GM11168 (cell line): ENCODE data around the gene FPR2.
"Not testable (repeated sequence)": the region's sequence is repeated elsewhere in the genome, so short reads cannot be mapped to it uniquely, and the experiment has no call there.

Experiments used
- in situ Hi-C: fragments of 300-500 bp; cut with MboI; formaldehyde crosslinking; loops from one replicate; pipeline ENCODE4 v1.12.0; 2022; ENCODE audit warnings: low sequenced_read_pairs; ENCODE audit not compliant: unreplicated experiment

FPR2 gene

DNA sequence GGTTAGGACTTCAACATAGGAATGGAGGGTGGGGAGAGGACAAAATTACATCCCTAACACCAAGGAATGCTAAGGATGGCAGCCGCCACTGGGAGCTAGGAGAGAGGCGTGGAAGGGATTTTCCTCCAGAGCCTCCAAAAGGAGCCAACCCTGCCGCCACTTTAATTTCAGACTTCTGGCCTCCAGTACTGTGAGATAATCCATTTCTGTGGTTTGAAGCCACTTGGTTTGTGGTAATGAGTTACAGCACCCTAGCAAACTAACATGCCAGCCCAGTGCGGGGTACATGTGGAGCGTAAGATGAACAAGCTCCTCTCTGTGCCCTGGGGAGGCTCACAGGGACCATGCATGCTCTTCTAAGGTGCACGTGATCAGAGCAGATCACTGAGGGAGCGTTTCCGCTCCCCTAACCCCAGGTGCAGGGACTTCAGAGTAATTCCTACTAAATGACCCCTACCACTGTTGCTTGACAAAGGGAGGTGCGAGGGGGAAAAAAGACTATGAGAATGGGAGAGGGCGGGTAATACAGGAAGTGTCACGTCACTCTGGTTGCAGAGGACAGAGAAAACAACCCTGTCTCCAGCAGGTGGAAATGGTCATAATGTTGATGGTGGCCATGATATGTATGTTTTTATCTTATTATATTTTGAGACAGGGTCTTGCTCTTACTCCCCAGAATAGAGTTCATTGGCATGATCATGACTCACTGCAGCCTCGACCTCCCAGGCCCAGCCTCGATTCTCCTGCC is 21.3 kb upstream of the FPR2 start:
- in situ Hi-C loops = no loop called here

DNA sequence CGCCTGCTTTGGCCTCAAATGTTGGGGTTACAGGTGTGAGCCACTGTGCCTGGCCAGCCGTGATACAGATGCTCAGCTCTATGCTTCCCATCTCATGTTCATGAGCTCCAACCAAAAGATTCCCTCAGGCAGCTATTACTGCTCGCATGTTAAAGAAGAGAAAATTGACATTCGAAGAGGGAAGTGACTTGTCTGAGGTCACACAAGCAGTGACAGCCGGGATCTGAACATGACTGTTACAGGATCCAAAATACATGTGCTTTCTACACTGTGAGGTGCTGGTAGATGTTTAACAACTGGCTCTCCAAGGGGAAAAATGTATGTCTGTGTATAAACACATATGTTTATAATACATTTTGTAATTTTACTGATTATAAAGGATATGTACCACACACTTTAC is 20.6 kb upstream of the FPR2 start:
- in situ Hi-C loops = no loop called here

GRCh38 chr19:51742789-51743188 is 18.2 kb upstream of the FPR2 start:
- in situ Hi-C loops = no loop called here

- in situ Hi-C loops = no loop called here
Observed at GRCh38 chr19:51743405-51743804, 17.6 kb upstream of the FPR2 start.

- in situ Hi-C loops = no loop called here
Observed at GRCh38 chr19:51746731-51747130, 14.2 kb upstream of the FPR2 start.

GRCh38 chr19:51749979-51750378 is 11.0 kb upstream of the FPR2 start:
- in situ Hi-C loops = no loop called here

DNA sequence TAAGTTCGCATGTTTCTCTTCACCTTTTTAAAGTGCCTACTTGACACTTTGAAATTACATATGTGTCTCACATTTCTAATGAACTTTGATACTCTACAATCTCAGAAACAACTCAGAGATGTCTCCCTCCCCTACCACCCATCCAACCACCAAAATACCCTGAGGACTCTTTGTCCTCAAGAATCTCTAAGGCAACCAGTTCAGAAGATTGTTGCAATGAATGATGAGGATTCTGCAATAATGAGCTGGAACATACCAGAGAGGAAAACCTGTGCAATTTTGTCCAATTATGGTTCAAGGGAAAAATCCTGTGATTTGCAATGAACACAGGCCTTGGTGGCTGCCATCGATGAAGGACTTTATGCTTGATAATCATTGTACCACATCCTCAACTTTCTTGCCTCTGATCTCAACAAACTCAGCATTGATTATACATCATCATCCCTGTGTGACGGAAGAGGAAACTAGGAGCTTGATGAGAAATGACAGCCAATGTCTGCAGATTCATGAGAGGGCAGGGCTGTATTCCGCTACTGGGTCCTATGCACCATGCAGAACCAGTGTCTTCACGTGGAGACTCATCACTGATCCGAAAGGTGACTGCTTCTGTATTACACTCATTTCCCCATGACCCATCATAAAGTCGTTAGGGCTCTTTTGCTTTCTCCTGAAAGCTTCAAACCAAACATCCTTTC is 10.4 kb upstream of the FPR2 start:
- in situ Hi-C loops = no loop called here

DNA sequence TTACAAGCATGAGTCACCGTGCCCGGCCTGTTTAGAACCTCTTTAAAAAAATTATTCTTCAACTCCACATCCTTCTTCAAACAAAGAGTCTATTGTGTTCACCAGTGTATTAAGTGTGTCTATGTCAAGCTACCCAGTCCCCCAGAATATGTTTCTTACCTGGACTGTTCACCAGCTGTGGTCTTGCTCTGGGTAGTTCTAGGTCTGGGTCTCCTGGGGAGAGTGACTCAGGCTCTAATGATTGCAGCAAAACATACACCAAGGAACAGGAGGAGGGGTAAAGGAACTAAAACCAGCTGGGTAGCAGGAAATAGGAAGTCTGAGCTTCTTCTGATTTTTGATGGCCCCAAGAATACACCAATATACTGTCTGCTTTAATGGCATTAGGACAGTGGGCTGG is 9.3 kb upstream of the FPR2 start, which contains the start of gene FPR1:
FPR1 (minus strand) TSS at position 224 of the 400 bp plus-strand sequence. CDS start 4,884 bp downstream, outside the sequence.
- in situ Hi-C loops = no loop called here

- in situ Hi-C loops = no loop called here
Observed at GRCh38 chr19:51754109-51754508, 6.9 kb upstream of the FPR2 start.

- in situ Hi-C loops = no loop called here
Observed at GRCh38 chr19:51754770-51755169, 6.2 kb upstream of the FPR2 start.

DNA sequence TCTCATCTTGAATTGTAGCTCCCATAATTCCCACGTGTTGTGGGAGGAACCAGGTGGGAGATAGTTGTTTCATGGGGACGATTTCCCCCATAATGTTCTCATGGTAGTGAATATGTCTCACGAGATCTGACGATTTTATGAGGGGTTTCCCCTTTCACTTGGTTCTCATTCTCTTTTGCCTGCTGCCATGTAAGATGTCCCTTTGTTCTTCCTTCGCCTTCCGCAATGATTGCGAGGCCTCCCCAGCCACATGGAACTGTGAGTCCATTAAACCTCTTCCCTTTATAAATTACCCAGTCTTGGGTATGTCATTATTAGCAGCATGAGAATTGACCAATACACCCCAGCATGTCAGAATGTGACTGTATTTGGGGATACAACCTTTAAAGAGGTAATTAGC is 5.4 kb upstream of the FPR2 start:
- in situ Hi-C loops = no loop called here

DNA sequence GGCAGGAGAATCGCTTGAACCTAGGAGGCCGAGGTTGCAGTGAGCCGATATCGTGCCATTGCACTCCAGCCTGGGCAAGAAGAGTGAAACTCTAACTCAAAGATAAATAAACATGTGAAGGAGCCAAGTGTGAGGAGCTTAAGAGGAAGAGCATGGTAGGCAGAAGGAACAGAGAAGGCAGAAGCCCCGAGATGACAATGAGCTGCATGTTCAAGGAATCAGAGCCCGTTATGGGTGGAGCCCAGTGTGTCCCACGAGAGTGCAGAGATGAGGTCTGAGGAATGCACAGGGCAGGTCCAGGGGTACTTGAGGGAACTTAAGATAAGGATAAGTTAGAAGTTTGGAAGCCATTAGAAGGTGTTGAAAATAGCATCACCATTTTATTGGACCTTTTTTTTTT is 716 bp downstream of the FPR2 start:
- in situ Hi-C loops = no loop called here

DNA sequence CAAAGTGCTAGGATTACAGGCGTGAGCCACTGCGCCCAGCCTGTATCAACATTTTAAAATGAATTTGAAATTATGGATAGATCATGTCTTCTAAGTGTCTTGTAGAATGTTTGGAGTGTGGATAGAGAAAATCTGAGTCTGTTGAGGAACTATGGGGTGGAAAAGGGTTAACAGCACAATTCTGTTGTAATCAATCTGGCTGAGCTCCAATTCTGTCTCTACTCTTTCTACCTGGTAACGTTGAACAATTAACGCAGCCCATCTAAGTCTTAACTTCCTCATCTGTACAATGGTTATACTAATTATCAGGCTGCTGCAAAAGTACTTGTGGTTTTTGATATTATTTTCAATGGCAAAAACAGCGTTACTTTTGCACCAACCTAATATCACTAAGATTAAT is 4.1 kb downstream of the FPR2 start:
- in situ Hi-C loops = no loop called here

GRCh38 chr19:51766461-51766860 is 5.5 kb downstream of the FPR2 start:
- in situ Hi-C loops = no loop called here

- in situ Hi-C loops = no loop called here
Observed at GRCh38 chr19:51771376-51772130, 10.6 kb downstream of the FPR2 start.

GRCh38 chr19:51772977-51773376 is 12.0 kb downstream of the FPR2 start:
- in situ Hi-C loops = no loop called here

DNA sequence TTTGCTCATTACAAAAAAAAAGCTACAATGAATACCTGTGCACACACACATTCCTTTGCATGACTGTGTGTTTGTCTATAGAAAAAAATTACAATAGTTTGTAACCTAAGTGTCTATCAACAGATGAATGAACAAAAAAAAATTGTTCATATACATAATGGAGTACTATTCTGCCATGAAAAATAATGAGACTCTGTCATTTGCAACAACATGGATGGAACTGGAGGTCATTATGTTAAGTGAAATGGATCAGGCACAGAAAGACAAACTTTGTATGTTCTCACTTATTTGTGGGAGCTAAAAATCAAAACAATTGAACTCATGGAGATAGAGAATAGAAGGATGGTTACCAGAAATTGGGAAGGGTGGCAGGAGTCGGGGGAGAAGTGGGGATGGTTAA is 15.6 kb downstream of the FPR2 start:
- in situ Hi-C loops = not testable (repeated sequence)

GRCh38 chr19:51777570-51778462 is 16.8 kb downstream of the FPR2 start:
- in situ Hi-C loops = no loop called here

GRCh38 chr19:51779181-51779580 is 18.2 kb downstream of the FPR2 start:
- in situ Hi-C loops = no loop called here

- in situ Hi-C loops = no loop called here
Observed at GRCh38 chr19:51779703-51780102, 18.7 kb downstream of the FPR2 start.
